Right renal pelvis (tissue), 4 donors: ENCODE results near the gene SCUBE2. TPM values are rescaled to one million over a fixed set of nuclear protein-coding genes. Genes with fewer than 3 reads are reported as not detected.

Source experiments
- DNase-seq, 4 donors: peaks; one replicate each; pipeline ENCODE4 v3.0.0-alpha.2; 2013; ENCODE audit warnings: low read depth in 4 of 4, low spot score in 3 of 4, missing footprints in 1 of 4
- polyA plus RNA-seq, 4 donors: library from polyadenylated mRNA; unstranded; fragments of 120-200 nt; gene quantifications; one replicate each; pipeline ENCODE4 v1.2.1, GENCODE V29; 2013; ENCODE audit not compliant: insufficient read length in 4 of 4

SCUBE2 gene
- polyA plus RNA-seq, 4 donors = 6.9 to 7.7 (median 7.3) TPM

DNA sequence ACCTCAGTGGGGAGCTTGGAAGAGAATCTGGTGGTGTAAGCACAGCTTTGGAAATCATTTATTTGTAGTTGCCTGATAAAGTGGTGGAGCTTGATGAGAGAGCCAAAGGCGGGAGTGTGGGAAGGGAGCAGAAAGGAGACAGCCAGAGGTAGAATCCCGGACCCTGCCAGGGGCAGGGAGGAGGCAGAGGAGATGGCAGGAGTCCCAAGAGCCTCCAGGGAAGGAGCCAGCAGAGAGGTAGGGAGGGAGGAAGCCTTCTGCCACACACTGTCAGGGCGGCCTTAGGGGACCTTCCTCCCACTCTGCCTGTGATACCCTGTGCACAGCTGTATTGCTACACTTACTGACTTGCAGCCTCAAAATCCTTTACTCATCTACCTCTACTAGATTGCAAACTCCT lies 15.4 kb downstream of the SCUBE2 start:
- DNase-seq = no peak

DNA sequence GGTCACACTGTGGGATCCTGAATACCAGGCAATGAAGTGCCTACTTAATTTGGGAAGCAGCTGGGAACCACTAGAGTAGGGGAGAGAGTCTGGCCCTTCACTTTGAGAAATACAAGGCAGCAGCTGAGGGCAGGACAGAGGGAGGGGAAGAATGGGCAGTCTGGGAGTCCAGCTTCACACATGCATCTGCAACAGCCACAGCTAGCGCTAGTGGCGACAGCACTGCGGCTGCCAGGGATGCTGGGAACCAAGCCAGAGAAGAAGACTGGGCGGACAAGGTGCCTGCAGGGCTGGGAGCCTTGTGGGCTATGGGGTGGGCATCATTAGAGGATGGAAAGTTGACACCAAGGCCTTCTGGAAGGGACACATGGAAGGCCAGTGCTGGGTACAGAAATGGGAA lies 15.8 kb downstream of the SCUBE2 start:
- no peak for DNase-seq

DNA sequence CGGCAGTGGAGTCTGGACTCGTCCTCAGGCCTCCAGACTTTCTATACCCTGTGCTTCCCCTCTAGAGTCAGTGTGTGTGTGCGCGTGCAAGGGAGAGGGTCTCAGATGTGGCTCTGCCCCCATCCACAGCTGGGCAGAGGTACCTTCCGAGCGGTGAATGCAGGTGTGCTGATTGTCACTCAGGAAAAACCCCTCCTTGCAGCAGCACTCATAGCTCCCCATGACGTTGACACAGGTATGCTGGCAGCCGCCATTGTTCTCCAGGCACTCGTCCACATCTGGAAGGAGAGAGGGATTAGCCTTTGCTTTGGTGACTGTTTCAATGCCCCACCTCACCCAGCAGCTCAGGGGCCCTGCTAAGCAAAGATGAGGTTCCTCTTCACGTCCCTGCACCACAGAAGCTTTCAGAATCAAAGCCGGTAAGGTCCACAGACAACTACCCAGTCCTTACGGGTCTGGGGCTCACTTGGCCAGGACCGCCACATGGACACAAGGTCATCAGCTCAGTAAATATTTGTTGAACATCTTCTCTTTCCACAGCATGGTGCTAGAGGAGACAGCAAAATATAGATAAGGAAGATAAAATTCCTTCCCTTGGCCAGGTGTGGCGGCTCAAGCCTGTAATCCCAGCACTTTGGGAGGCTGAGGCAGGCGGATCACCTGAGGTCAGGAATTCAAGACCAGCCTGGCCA lies 16.9 kb downstream of the SCUBE2 start:
- DNase-seq = no peak

DNA sequence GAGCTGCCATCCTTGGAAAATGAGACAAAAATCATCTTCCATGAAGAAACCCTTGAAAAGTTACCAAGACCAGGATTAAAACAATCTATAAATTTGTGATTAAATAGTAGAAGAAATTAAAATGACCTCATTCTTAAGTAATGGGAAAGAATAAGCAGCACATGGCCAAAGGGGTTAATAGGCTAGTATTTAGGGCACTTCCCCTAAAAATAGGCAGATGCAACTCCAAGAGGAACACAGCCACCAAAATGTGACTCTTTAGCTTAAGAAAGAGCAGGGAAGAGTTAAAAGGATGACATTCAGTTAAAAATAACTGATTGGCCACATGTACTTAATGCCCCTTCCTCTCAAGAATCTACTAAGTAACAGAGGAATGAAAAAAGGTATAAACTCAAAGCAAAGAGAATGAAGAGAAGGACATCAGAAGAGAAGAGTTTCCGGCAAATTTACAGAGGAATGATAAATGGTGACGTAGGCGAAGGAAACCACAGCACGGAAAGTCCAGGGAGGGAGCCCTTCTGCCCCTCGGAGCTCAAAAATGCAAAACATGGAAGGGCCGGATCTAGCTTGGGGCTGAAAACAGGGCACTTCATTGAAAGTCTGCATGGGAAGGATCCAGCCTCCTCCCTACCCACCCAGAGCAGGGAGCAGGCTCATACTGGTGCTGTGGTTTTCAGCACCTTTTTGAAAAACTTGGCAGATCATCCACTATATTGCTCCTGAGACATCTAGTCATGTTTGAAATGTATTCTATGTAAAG lies 17.8 kb downstream of the SCUBE2 start:
- no peak for DNase-seq

- DNase-seq = no peak
These were observed 18.7 kb downstream of the SCUBE2 start for GRCh38 chr11:9072626-9073176.

DNA sequence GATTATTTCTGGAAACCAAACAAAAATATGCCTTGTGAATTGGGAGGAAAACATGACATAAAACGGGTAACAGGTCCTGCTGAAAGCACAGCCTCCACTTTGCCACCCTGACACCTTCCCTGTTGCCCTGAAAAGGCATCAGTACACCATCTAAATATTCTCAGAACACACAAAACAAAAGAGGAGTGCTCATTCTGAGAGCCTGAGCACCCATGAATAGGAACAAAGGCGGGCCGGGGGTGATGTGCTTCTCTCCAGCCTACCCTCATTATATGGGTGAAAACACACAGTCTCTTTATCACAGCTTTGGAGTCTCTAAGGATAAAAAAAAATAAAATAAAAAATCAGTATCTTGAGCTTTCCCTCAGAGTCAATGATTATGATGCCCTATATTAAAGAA lies 19.7 kb downstream of the SCUBE2 start:
- DNase-seq = no peak

GRCh38 chr11:9070749-9071491 lies 20.5 kb downstream of the SCUBE2 start:
- DNase-seq = no peak

- DNase-seq = no peak
These were observed 21.4 kb downstream of the SCUBE2 start for GRCh38 chr11:9069862-9070470.

- no peak for DNase-seq
These were observed 22.1 kb downstream of the SCUBE2 start for GRCh38 chr11:9069256-9069655.

GRCh38 chr11:9066433-9066925 lies 24.9 kb downstream of the SCUBE2 start:
- DNase-seq = no peak

DNA sequence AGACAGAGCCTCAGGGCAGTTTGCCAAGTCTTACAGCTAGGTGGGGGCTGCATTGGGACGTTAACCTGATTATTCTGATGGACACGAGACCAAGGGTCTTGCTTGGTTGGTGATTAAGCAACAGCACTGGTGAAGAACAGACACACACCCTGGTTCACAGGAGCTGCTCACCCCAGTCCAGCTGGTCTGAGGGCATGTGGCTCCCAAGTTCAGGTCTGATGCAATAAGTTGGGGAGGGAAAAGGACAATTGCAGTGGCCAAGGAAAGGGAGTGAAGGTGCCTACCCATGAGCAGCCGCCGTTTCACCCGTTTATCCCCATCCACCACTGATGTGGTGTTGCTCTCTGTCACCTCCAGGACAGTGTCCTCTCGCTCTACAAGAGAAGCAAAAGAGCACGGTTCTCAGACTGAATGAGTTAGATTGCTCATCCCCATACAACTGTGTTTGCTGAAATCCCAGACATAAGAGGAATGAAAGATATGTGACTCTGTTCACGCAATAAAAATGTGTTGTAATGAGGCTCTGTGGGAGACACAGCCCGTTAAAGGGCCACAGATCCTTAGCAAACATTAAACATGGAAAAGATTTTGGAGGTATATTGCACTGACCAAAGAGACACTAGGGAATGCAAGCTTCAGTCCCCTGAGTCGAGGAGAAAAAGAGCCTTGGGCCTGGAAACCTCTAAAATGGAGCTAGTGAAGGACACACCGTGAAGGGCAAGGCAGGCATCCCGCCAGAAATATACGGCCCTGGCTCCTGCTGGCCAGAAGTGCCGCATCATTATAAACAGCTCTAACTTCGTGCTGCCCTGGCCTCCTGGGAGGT lies 25.6 kb downstream of the SCUBE2 start:
- DNase-seq = no peak

GRCh38 chr11:9061807-9062206 lies 29.6 kb downstream of the SCUBE2 start:
- no peak for DNase-seq

GRCh38 chr11:9060700-9061111 lies 30.7 kb downstream of the SCUBE2 start:
- no peak for DNase-seq

- no peak for DNase-seq
These were observed 32.0 kb downstream of the SCUBE2 start for GRCh38 chr11:9059406-9059805.

DNA sequence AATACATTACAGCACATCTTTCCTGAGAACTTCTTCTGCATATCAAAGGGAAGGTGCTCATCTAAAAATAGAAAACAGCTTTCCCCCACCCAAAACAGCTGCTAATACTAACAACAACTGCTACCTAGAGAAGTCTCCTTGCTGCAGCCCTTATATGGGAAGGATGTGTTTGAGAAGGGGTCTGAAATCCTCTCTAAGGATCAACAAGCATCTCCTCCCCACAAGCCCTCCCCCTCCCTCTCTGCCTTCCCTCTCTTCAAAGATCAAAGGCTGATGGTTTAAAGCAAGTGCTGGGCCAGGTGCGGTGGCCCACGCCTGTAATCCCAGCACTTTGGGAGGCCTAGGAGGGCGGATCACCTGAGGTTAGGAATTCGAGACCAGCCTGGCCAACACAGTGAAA lies 33.5 kb downstream of the SCUBE2 start:
- DNase-seq = no peak

DNA sequence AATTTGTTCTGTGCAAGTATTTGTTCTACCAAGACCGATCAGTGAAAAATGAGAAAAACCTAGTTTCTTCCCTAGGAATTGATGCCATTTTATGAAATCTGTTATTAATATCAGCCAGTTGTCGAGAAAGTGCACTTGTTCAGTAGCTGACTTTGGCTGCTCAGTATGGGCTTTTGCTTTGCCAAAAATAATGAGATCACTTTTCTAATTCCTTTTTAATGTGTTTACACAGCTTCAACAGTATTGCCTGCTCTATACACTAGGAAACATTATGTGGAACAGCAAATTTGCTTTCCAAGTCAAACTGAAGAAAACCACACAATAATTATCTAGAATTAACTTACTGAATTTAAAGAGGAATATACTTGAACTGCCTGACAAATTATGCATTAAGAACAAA lies 34.4 kb downstream of the SCUBE2 start:
- DNase-seq = no peak

DNA sequence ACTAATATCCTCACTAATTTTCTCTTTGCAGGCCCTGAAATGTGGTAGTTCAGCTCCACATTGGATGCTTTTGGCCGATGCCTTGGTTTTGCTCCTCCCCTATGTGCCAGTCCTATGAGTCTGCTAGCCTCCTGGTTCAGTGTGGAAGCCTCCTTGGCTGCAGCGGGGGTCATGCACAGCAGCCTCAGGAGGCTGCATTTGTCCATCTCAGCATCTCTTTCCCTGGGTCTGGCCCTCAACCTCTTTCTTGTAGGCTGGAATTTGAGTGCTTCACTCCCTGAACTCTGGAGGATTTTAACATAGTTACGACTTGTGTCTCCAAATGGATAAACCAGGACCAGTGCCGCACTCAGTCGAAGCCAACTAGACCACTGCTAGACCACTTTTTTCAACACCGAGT lies 34.9 kb downstream of the SCUBE2 start:
- no peak for DNase-seq

- DNase-seq = no peak
These were observed 37.9 kb downstream of the SCUBE2 start for GRCh38 chr11:9053316-9054035.

DNA sequence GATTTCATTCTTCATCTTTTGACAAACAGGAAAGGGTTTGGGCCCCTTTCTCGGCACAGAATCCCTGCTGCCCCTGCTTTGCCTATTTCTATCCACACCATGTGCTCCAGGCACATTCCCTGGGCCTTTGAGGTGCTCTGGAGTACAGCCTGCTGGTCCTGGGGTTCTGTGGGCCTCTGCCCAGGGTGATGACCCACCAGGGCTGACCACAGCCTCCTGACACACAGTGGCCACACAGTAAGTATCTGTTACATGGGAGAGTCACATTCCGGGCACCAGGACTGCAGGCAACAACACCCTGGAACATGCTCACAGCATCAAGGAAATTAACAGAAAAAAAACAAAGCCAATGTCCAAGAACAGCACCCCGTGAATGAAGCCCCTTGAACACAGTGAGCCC lies 39.1 kb downstream of the SCUBE2 start:
- DNase-seq = no peak
